Astrocyte of the hippocampus (primary cell): ENCODE measurements around the gene PHYKPL.
"Not testable (repeated sequence)": the region's sequence is repeated elsewhere in the genome, so short reads cannot be mapped to it uniquely, and the experiment has no call there.

Source experiments
- DNase-seq: peaks from one replicate; pipeline ENCODE4 v3.0.0; 2011; ENCODE audit warnings: low read depth, low spot score

Gene PHYKPL

GRCh38 chr5:178207917-178208280, 24.7 kb downstream of the PHYKPL start:
- DNase-seq = no peak

GRCh38 chr5:178207183-178207916, 25.3 kb downstream of the PHYKPL start:
- peak; percentile 83 for DNase-seq

GRCh38 chr5:178206166-178207101, 26.2 kb downstream of the PHYKPL start:
- DNase-seq = no peak

- no peak for DNase-seq
Observed at GRCh38 chr5:178205749-178206047, 26.9 kb downstream of the PHYKPL start.

- DNase-seq = peak; percentile 87
Observed at GRCh38 chr5:178204935-178205748, 27.5 kb downstream of the PHYKPL start.

GRCh38 chr5:178204182-178204934, 28.2 kb downstream of the PHYKPL start, which contains the start of gene HNRNPAB:
Gene HNRNPAB (plus strand): TSS chr5:178204533. CDS start chr5:178204838, 305 bp downstream.
- peak; percentile 98 for DNase-seq

GRCh38 chr5:178203670-178204181, 28.9 kb downstream of the PHYKPL start:
- no peak for DNase-seq

- no peak for DNase-seq
Observed at GRCh38 chr5:178202541-178202940, 30.1 kb downstream of the PHYKPL start.

GRCh38 chr5:178201927-178202235, 30.7 kb downstream of the PHYKPL start:
- no peak for DNase-seq

GRCh38 chr5:178201221-178201926, 31.2 kb downstream of the PHYKPL start:
- peak; percentile 50 for DNase-seq

GRCh38 chr5:178199581-178200434, 32.8 kb downstream of the PHYKPL start:
- DNase-seq = no peak

- no peak for DNase-seq
Observed at GRCh38 chr5:178198706-178199105, 33.9 kb downstream of the PHYKPL start.

- not testable (repeated sequence) for DNase-seq
Observed at GRCh38 chr5:178198151-178198550, 34.5 kb downstream of the PHYKPL start.

- no peak for DNase-seq
Observed at GRCh38 chr5:178196986-178197385, 35.6 kb downstream of the PHYKPL start.

- DNase-seq = no peak
Observed at GRCh38 chr5:178196281-178196812, 36.3 kb downstream of the PHYKPL start.

- DNase-seq = no peak
Observed at GRCh38 chr5:178194026-178194425, 38.6 kb downstream of the PHYKPL start.

GRCh38 chr5:178193251-178193809, 39.3 kb downstream of the PHYKPL start:
- DNase-seq = no peak

- DNase-seq = no peak
Observed at GRCh38 chr5:178192787-178193186, 39.8 kb downstream of the PHYKPL start.

GRCh38 chr5:178192244-178192643, 40.4 kb downstream of the PHYKPL start:
- no peak for DNase-seq
